ENCODE data around the gene TNS3. TPM values are rescaled to one million over a fixed set of nuclear protein-coding genes. Genes with fewer than 3 reads are reported as not detected.

Gene TNS3
- polyA plus RNA-seq, 1 of the 3 experiments (the other 2 are of a cell fraction) = 72.3 TPM

DNA sequence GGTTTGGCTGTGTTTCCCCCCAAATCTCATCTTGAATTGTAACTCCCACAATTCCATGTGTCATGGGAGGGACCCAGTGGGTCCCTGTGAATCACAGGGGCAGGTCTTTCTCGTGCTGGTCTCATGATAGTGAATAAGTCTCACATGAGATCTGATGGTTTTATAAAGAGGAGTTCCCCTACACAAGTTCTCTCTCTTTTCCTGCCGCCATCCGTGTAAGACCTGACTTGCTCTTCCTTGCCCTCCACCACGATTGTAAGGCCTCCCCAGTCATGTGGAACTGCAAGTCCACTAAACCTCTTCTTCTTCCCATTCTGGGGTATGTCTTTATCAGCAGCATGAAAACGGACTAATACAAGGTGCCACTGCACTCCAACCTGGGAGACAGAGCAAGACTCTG, 329.2 kb downstream of the TNS3 start:
- Histone ChIP-seq H2AFZ (ENCODE audit: low read depth) (no peak overlapping the region), H3K4me1 (ENCODE audit: control insufficient read depth in 1 of 2, insufficient read depth in 2 of 2, low read depth in 1 of 2, low read length in 1 of 2) (peaks cover 4 to 14% of the 10 kb centered on the region in 2 experiments; a peak in 2 of 4 replicates), H3K4me3 (ENCODE audit: low read depth in 2 of 2, low read length in 1 of 2) (no peak overlapping the region), H3K4me2 (no peak overlapping the region), H3K27me3 (ENCODE audit: insufficient read depth) (no peaks in the 10 kb centered on the region), H4K20me1 (ENCODE audit: insufficient read depth) (no peaks in the 10 kb centered on the region), H3F3A (replicated peaks; ENCODE audit: insufficient read depth) (no peaks in the 10 kb centered on the region), H3K9ac (no peak overlapping the region), H3K27ac (ENCODE audit: low read depth in 2 of 2, low read length in 1 of 2) (no peak overlapping the region), H3K9me2 (no peaks in the 10 kb centered on the region), H3K36me3 (replicated peaks in 1 of 2; ENCODE audit: control insufficient read depth in 1 of 2, insufficient read depth in 2 of 2, low read length in 1 of 2) (no peaks in the 10 kb centered on the region), H3K79me2 (ENCODE audit: insufficient read depth) (no peaks in the 10 kb centered on the region), H3K9me3 (0 out of 2 replicates have a peak, but pooled peaks cover 5% of the 10 kb centered on the region)
- no peak for DNase-seq
- TF ChIP-seq, protein P1, sequence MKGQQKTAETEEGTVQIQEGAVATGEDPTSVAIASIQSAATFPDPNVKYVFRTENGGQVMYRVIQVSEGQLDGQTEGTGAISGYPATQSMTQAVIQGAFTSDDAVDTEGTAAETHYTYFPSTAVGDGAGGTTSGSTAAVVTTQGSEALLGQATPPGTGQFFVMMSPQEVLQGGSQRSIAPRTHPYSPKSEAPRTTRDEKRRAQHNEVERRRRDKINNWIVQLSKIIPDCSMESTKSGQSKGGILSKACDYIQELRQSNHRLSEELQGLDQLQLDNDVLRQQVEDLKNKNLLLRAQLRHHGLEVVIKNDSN (IDR thresholded peaks at IDR 0.05; ENCODE audit: borderline replicate concordance, low read depth) = no peak
- TF ChIP-seq, protein P2, sequence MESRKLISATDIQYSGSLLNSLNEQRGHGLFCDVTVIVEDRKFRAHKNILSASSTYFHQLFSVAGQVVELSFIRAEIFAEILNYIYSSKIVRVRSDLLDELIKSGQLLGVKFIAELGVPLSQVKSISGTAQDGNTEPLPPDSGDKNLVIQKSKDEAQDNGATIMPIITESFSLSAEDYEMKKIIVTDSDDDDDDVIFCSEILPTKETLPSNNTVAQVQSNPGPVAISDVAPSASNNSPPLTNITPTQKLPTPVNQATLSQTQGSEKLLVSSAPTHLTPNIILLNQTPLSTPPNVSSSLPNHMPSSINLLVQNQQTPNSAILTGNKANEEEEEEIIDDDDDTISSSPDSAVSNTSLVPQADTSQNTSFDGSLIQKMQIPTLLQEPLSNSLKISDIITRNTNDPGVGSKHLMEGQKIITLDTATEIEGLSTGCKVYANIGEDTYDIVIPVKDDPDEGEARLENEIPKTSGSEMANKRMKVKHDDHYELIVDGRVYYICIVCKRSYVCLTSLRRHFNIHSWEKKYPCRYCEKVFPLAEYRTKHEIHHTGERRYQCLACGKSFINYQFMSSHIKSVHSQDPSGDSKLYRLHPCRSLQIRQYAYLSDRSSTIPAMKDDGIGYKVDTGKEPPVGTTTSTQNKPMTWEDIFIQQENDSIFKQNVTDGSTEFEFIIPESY (IDR thresholded peaks at IDR 0.05; ENCODE audit: borderline replicate concordance, low read depth) = no peak
- no peak for TF ChIP-seq FOXM1 (IDR thresholded peaks at IDR 0.05; ENCODE audit: low read depth)
- no peak for TF ChIP-seq JUND (IDR thresholded peaks at IDR 0.05)
- no peak for TF ChIP-seq RAD21 (IDR thresholded peaks at IDR 0.05; ENCODE audit: low read length)
- TF ChIP-seq NFIC (IDR thresholded peaks at IDR 0.05; ENCODE audit: borderline replicate concordance) = no peak
- TF ChIP-seq RXRA (IDR thresholded peaks at IDR 0.05; ENCODE audit: borderline replicate concordance, low read depth) = no peak
- no peak for TF ChIP-seq RFX5 (IDR thresholded peaks at IDR 0.05; ENCODE audit: low read length)
- TF ChIP-seq, protein P3, sequence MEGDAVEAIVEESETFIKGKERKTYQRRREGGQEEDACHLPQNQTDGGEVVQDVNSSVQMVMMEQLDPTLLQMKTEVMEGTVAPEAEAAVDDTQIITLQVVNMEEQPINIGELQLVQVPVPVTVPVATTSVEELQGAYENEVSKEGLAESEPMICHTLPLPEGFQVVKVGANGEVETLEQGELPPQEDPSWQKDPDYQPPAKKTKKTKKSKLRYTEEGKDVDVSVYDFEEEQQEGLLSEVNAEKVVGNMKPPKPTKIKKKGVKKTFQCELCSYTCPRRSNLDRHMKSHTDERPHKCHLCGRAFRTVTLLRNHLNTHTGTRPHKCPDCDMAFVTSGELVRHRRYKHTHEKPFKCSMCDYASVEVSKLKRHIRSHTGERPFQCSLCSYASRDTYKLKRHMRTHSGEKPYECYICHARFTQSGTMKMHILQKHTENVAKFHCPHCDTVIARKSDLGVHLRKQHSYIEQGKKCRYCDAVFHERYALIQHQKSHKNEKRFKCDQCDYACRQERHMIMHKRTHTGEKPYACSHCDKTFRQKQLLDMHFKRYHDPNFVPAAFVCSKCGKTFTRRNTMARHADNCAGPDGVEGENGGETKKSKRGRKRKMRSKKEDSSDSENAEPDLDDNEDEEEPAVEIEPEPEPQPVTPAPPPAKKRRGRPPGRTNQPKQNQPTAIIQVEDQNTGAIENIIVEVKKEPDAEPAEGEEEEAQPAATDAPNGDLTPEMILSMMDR (IDR thresholded peaks at IDR 0.05) = no peak
- no peak for TF ChIP-seq RCOR1 (IDR thresholded peaks at IDR 0.05; ENCODE audit: low read length)
- no peak for TF ChIP-seq FOSL2 (IDR thresholded peaks at IDR 0.05; ENCODE audit: borderline replicate concordance, low read depth)
- TF ChIP-seq, protein P4, sequence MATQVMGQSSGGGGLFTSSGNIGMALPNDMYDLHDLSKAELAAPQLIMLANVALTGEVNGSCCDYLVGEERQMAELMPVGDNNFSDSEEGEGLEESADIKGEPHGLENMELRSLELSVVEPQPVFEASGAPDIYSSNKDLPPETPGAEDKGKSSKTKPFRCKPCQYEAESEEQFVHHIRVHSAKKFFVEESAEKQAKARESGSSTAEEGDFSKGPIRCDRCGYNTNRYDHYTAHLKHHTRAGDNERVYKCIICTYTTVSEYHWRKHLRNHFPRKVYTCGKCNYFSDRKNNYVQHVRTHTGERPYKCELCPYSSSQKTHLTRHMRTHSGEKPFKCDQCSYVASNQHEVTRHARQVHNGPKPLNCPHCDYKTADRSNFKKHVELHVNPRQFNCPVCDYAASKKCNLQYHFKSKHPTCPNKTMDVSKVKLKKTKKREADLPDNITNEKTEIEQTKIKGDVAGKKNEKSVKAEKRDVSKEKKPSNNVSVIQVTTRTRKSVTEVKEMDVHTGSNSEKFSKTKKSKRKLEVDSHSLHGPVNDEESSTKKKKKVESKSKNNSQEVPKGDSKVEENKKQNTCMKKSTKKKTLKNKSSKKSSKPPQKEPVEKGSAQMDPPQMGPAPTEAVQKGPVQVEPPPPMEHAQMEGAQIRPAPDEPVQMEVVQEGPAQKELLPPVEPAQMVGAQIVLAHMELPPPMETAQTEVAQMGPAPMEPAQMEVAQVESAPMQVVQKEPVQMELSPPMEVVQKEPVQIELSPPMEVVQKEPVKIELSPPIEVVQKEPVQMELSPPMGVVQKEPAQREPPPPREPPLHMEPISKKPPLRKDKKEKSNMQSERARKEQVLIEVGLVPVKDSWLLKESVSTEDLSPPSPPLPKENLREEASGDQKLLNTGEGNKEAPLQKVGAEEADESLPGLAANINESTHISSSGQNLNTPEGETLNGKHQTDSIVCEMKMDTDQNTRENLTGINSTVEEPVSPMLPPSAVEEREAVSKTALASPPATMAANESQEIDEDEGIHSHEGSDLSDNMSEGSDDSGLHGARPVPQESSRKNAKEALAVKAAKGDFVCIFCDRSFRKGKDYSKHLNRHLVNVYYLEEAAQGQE (IDR thresholded peaks at IDR 0.05; ENCODE audit: low read depth, low read length) = no peak
- no peak for TF ChIP-seq TAF1 (IDR thresholded peaks at IDR 0.05; ENCODE audit: borderline replicate concordance, low read depth, low read length)
- TF ChIP-seq, protein P5, sequence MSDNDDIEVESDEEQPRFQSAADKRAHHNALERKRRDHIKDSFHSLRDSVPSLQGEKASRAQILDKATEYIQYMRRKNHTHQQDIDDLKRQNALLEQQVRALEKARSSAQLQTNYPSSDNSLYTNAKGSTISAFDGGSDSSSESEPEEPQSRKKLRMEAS (IDR thresholded peaks at IDR 0.05; ENCODE audit: low read depth) = no peak
- TF ChIP-seq, protein P6, sequence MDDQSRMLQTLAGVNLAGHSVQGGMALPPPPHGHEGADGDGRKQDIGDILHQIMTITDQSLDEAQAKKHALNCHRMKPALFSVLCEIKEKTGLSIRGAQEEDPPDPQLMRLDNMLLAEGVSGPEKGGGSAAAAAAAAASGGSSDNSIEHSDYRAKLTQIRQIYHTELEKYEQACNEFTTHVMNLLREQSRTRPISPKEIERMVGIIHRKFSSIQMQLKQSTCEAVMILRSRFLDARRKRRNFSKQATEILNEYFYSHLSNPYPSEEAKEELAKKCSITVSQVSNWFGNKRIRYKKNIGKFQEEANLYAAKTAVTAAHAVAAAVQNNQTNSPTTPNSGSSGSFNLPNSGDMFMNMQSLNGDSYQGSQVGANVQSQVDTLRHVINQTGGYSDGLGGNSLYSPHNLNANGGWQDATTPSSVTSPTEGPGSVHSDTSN (IDR thresholded peaks at IDR 0.05) = no peak
- TF ChIP-seq MEF2A (IDR thresholded peaks at IDR 0.05; ENCODE audit: borderline replicate concordance, low read depth) = no peak
- TF ChIP-seq ELF1 (IDR thresholded peaks at IDR 0.05) = no peak
- TF ChIP-seq TCF12 (IDR thresholded peaks at IDR 0.05) = no peak
- no peak for TF ChIP-seq POLR2AphosphoS5 (IDR thresholded peaks at IDR 0.05; ENCODE audit: low read depth, low read length)
- POLR2A ChIA-PET = no interaction called here
- CTCF ChIA-PET = interaction anchor here (1.7 to 7.0 kb wide), 6 partner anchors 8 to 1331 kb away, joined by 6 to 139 read pairs (median 22); partner anchors contain the start of gene IGFBP3
- 92% methylated on average over 5 of the region's 5 CpGs for WGBS (ENCODE audit: low lambda C conversion rate)

Data from SK-N-SH (cell line).